ENCODE results near the gene SIPA1L3. TPM values are rescaled to one million over a fixed set of nuclear protein-coding genes. Genes with fewer than 3 reads are reported as not detected.

Gene SIPA1L3
- total RNA-seq, 1 experiment from 2014 or later: 66.3 TPM

DNA sequence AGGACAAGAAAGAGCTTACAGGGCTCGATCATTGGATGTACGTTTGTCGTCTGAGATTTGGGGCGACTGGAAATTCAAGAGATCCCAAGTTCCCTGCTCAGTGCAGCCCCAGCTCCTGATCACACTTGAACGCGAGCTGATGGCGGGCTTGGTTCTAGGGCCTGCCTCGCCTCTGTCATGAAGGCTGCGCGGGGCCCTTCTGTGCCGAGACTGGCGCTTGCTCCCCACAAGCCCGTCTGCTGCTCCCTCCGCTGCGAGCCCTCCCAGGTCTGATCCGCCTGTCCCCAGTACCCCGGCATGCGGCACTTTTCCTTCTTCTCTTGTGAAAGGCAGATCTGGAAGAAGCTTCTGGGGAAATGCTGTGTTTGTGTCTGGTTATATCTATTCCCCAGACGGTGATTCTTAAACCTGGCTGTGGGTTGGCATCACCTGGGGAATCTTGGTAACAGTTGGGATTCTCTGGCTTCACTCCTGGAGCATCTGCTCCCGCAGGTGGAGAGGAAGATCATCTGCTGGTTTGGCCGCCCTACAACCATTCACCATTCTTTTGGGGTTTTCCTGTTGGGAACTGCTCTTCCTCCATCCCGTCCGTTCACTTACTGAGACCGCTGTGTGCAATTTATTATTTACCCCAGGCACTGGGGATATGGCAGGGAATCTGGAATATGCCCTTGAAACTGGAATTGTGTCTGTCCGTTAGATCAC is 43.6 kb downstream of the SIPA1L3 start:
- BruUV-seq (replicated peaks): no TSS peak
- Histone ChIP-seq H3K4me1 (ENCODE audit: control insufficient read depth, insufficient read depth, low read length) (peaks cover 16% of the 10 kb centered on the region), H3K36me3 (ENCODE audit: control insufficient read depth, insufficient read depth, low read length) (no peaks in the 10 kb centered on the region), H3K4me3 (ENCODE audit: low read depth in 2 of 2, low read length in 2 of 2) (no peak overlapping the region), H3K9me3 (ENCODE audit: control insufficient read depth, insufficient read depth, low read depth, low read length) (no peaks in the 10 kb centered on the region), H3K27ac (ENCODE audit: low read length) (no peak overlapping the region), H3K27me3 (ENCODE audit: control insufficient read depth, insufficient read depth, low read length) (no peaks in the 10 kb centered on the region)
- POLR2A ChIA-PET: no interaction called here
- in situ Hi-C loops (cut with HindIII; ENCODE audit: low pct_unique_long_range_greater_than_20kb, low sequenced_read_pairs) (no loop called here), intact Hi-C loops (cut with micrococcal nuclease; ENCODE audit: unreplicated experiment) (no loop called here)
- no peak for TF ChIP-seq POLR2AphosphoS5 (IDR thresholded peaks at IDR 0.05; ENCODE audit: low read depth, low read length)
- TF ChIP-seq SIN3A (IDR thresholded peaks at IDR 0.05; ENCODE audit: borderline replicate concordance, insufficient read depth, low read depth, low read length): no peak
- CTCF ChIA-PET: no interaction called here
- ATAC-seq (no peak), DNase-seq (ENCODE audit: low read depth, low spot score) (no peak)

DNA sequence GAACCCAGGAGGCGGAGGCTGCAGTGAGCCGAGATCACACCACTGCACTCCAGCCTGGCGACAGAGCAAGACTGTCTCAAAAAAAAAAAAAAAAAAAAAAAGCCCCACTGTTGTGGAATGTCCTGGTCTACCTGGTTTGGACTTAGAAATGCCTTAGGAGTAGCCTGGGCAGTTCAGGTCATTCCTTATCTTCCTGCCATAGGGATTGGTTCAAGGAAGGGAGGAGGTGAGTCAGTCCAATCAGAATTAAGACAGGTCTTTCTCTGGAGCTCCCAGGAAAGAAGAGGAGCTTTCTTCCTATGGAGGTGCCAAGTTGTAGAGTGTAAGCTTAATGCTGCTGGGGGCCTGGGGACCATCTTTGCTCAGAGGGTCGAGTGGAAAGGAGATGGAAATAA is 44.8 kb downstream of the SIPA1L3 start:
- intact Hi-C loops (cut with micrococcal nuclease; ENCODE audit: unreplicated experiment) (no loop called here), in situ Hi-C loops (cut with HindIII; ENCODE audit: low pct_unique_long_range_greater_than_20kb, low sequenced_read_pairs) (no loop called here)
- ChIA-PET POLR2A (no interaction called here), CTCF (interaction anchor here (0.7 kb wide), 1 partner anchor 57 kb away, joined by 7 read pairs; no protein-coding TSS in a partner anchor)
- Histone ChIP-seq H3K9me3 (ENCODE audit: control insufficient read depth, insufficient read depth, low read depth, low read length) (no peaks in the 10 kb centered on the region), H3K4me3 (ENCODE audit: low read depth in 2 of 2, low read length in 2 of 2) (no peak overlapping the region), H3K4me1 (ENCODE audit: control insufficient read depth, insufficient read depth, low read length) (peaks cover 16% of the 10 kb centered on the region), H3K27me3 (ENCODE audit: control insufficient read depth, insufficient read depth, low read length) (no peaks in the 10 kb centered on the region), H3K27ac (ENCODE audit: low read length) (no peak overlapping the region), H3K36me3 (ENCODE audit: control insufficient read depth, insufficient read depth, low read length) (no peaks in the 10 kb centered on the region)
- BruUV-seq (replicated peaks): no TSS peak
- no peak for DNase-seq (ENCODE audit: low read depth, low spot score)
- no peak for ATAC-seq
- TF ChIP-seq, protein P1, sequence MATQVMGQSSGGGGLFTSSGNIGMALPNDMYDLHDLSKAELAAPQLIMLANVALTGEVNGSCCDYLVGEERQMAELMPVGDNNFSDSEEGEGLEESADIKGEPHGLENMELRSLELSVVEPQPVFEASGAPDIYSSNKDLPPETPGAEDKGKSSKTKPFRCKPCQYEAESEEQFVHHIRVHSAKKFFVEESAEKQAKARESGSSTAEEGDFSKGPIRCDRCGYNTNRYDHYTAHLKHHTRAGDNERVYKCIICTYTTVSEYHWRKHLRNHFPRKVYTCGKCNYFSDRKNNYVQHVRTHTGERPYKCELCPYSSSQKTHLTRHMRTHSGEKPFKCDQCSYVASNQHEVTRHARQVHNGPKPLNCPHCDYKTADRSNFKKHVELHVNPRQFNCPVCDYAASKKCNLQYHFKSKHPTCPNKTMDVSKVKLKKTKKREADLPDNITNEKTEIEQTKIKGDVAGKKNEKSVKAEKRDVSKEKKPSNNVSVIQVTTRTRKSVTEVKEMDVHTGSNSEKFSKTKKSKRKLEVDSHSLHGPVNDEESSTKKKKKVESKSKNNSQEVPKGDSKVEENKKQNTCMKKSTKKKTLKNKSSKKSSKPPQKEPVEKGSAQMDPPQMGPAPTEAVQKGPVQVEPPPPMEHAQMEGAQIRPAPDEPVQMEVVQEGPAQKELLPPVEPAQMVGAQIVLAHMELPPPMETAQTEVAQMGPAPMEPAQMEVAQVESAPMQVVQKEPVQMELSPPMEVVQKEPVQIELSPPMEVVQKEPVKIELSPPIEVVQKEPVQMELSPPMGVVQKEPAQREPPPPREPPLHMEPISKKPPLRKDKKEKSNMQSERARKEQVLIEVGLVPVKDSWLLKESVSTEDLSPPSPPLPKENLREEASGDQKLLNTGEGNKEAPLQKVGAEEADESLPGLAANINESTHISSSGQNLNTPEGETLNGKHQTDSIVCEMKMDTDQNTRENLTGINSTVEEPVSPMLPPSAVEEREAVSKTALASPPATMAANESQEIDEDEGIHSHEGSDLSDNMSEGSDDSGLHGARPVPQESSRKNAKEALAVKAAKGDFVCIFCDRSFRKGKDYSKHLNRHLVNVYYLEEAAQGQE (IDR thresholded peaks at IDR 0.05; ENCODE audit: insufficient read depth in 1 of 2, low read depth in 2 of 2, low read length in 1 of 2): no peak
- TF ChIP-seq, protein P2, sequence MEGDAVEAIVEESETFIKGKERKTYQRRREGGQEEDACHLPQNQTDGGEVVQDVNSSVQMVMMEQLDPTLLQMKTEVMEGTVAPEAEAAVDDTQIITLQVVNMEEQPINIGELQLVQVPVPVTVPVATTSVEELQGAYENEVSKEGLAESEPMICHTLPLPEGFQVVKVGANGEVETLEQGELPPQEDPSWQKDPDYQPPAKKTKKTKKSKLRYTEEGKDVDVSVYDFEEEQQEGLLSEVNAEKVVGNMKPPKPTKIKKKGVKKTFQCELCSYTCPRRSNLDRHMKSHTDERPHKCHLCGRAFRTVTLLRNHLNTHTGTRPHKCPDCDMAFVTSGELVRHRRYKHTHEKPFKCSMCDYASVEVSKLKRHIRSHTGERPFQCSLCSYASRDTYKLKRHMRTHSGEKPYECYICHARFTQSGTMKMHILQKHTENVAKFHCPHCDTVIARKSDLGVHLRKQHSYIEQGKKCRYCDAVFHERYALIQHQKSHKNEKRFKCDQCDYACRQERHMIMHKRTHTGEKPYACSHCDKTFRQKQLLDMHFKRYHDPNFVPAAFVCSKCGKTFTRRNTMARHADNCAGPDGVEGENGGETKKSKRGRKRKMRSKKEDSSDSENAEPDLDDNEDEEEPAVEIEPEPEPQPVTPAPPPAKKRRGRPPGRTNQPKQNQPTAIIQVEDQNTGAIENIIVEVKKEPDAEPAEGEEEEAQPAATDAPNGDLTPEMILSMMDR (IDR thresholded peaks at IDR 0.05): no peak
- TF ChIP-seq TCF7L2 (IDR thresholded peaks at IDR 0.05; ENCODE audit: low read depth, low read length) (no peak), SIN3A (IDR thresholded peaks at IDR 0.05; ENCODE audit: borderline replicate concordance, insufficient read depth, low read depth, low read length) (no peak), POLR2AphosphoS5 (IDR thresholded peaks at IDR 0.05; ENCODE audit: low read depth, low read length) (no peak)

All from Panc1 (cell line).